HG02763 (cell line): ENCODE measurements around the gene UBA7.
A peak's percentile ranks its signal among the peaks of the same experiment; 100 is the strongest.

ENCODE experiments used
- ATAC-seq: cut with Tn5 transposase; IDR thresholded peaks from one replicate; pipeline ENCODE4 v1.9.1; 2021; ENCODE audit warnings: mild to moderate bottlenecking, moderate library complexity; ENCODE audit not compliant: unreplicated experiment

UBA7 gene

DNA sequence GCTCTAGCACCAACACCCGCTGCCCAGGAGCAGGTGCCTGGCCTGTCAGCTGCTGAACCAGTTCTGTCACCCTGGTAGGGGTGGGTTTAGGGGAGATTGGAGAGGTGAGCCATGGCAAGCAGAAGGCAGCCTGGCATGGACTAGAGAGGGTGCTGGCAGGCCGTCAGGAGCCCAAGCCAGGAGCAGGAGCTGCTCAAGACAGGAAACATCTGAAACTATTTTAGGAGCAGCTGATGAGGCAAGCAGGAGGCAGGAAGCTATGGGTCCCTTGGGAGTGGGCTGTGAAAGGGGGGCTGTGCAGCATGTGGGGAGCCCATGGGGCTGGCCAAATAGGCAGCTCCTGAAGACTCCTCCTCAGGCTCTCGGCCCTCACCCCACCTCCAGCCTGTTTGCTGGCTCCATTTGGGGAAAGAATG lies 8.4 kb downstream of the UBA7 start:
- no peak for ATAC-seq

DNA sequence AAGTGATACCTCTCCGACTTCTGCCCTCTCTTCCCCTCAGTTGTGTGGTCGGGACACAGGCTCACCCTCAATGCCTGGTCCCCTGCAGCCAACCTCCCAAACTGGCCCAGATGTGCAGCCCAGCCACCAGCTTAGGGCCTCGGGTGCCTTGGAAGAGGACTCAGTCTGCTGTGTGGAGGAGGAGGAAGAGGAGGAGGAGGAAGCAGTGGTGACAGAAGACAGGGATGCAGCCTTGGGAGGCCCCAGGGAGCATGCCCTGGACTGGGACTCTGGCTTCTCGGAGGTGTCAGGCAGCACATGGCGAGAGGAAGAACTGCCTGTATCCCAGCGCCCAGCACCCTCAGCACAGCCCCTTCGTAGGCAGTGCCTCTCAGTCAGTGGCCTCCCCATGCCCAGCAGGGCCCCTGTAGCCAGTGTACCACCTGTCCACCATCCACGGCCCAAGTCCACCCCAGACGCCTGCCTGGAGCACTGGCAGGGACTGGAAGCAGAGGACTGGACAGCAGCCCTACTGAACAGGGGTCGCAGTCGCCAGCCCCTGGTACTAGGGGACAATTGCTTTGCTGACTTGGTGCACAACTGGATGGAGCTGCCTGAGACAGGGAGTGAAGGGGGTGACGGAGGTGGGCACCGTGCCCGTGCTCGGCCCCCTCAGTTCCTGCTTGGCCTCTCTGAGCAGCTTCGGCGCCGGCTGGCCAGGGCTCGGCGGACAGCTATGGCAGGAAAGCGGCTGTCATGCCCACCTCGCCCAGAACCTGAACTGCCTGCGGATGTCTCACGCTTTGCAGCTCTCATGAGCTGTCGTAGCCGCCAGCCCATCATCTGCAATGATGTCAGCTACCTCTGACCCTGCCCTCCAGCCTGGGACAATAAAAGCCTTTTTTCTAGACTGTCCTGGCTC lies 9.4 kb downstream of the UBA7 start:
- ATAC-seq, result no peak

DNA sequence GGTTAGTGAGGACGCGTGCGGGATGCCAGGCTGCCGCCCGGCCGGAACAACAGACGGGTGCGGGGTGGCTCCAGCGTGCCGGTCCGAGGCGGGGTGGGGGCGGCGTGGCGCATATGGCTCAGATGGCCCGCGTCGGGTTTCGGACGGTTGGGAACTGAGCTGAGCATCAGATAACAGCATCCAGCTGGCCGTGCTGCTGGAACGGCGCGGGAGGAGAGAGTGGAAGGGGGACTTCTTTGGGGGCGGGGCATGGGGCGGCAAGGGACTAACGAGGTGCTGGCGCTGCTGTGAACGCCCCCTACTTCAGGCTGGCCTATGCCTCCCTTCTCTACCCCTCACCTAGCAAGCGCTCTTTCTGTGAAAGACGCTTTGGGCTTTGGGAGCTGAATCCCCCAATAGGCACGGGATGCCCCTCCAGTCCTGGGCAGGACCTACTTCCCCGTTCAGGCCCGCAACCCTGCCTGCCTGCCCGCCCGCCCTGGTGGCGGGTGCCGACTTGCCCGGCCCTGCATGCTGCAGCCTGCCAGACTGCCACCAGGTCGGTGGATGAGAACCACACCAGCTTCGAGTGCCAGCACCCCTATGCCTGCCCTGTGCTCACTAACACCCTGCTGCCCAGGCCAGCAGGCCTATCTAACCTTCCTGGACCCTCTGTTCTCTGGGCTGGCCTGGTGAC lies 10.2 kb downstream of the UBA7 start:
- ATAC-seq, result no peak

DNA sequence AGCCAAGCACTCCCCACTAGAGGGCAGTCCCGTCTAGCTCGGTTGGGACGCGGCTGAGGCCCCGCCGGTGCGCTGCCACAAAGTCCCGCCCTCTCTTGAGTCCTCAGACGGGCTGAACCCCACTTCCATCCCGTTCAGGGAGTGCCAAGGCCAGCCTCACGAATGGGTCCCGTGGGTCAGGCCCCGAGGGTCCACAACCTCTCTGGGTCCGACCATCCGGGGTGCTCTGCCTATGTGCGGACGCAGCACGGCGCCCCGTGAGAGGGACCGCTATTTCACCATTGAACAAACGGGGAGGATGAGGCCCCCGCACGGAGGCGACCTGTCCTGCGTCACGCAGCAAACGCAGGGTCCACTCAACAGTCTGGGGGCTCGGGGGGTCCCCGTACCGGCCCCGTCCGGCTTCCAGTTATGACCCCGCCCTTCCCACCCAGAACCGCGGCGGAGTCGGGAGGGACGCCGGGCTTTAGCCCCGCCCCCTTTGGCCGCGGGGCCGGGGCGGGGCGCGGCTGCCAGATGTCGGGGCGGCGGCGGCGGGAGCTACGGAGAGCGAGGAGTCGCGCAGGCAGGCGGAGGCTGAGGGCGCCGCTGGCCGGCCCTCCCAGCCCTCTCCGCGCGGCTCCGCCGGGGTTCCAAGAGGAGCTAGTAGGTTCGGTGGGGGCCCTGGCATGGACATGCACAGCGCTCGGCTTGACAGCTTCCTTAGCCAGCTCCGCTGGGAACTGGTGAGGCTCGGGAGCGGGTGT lies 10.9 kb downstream of the UBA7 start, which contains the start of gene INKA1:
Gene INKA1, plus strand, starts transcription at position 543 of the 746 bp plus-strand sequence. Its CDS starts 132 bp downstream, at position 675.
- peak; percentile 54 for ATAC-seq

DNA sequence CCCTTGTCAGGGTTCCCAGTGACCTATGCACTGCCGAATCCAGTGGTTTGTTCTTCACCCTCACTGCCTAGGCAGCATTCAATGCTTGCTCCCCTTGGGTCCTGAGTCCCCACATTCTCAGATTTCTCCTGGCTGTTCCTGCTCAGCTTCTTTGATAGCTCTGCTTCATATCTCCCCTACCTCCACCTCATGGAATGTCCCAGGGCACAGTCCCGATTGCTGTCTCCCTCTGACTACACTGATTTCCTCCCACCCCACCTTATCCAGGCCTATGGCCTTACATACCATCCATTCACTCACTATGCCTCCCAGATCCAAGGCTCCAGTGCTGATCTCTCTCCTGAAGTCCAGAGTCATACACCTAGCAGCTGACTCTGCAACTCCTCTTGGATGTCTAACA lies 12.6 kb downstream of the UBA7 start:
- ATAC-seq, result no peak

DNA sequence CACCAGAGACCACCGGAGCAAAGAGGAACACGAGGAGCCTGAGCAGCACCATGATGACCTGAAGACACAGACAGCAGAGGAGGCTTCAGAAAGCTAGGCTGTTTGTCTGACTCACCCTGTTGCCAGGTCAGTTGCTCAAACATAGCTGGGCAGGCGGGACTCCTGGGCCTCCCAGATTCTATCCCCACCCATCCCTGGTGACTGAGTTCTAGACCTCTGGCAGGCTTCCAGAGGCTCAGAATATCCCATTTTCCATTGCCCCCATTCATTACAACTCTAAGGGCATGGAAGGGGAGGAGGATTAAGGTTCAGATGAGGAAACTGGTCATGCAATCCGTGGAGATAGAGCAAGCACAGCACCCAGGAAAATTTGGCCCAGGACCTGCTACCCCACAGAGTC lies 14.0 kb downstream of the UBA7 start, which contains the start of gene CDHR4:
Gene CDHR4, minus strand, starts transcription at position 113 of the 400 bp plus-strand sequence. Its CDS starts 61 bp downstream, at position 52.
- no peak for ATAC-seq

DNA sequence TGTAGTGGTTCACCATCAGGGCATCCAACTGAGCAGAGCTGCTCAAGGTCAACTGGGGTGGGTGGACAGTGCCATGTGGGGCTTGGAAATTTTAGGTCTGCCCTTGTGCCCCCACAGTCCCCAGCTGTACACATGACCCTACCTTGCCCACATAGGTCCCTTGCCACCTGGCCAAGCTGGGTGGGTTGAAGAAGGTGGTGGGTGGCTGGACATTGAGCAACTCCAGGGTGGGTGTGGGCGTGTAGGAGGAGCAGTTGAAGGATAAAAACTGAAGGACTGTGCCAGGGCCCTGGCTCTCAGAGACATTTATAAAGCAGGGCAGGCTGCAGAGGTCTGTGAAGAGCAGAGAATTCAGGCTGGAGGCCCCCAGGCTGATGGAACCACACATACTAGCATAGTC lies 14.6 kb downstream of the UBA7 start:
- ATAC-seq, result no peak

DNA sequence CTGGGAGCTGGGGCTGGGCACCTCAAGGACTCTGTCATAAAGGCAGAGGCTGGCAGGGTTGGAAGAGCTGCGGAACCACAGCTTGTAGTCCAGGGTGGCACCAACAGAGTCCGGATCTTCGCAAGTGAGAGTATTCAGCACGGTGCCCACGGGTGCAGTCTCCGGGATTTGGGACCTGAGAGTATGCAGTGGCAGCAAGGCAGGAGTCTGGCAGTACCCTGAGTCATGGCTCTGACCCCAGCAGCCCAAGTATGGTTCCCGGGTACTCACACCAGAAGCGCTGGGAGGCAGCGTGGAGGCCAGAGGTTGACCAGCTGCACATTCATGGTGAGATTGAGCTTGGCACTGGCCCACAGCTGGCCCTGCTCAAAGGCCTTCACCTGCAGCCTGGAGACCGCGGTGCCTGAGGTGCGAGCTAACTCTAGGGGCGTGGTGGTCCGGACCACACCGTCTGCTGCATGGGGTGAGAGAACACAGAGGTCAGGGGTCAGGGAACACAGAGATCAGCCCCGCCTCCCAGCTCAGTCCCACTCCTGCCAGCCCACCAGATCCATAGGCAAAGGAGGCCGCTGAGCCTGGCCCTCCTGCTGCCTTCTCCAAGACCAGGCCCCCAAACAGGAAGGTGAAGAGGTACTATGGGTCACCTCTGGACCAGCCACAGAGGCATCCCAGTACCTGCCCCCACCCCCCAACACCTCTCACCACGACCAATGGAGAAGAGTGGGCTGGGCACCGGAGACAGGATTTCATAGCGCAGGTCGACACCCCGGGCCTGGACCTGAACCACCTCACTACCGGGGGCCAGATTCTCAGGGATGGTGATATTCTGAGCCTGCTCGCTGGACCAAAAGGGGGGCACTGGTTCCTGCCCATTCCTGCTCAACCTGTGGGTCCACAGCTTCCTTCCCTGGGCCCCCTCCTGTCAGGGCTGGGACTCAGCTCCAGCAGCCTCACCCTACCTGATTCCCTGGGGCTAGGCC lies 18.5 kb downstream of the UBA7 start:
- no peak for ATAC-seq

DNA sequence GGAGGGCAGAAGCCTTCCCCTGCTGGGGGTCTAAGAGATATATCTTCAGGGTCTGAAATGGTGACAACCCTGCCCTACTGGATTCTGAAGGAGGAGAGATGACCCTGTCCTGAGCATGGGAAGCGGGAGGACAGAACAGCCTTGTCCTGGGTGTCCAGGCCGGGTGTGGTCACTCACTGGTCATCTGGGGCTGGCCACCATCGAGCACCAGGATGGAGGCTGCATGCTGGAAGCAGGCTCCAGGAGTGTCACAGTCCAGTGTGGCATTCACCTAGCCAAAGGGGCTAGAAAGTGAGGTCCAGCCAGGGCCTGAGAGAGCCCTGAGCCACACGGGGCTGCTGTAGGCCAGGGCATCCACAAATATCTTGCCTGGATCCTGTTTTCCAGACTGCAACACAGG lies 19.3 kb downstream of the UBA7 start:
- ATAC-seq, result no peak

DNA sequence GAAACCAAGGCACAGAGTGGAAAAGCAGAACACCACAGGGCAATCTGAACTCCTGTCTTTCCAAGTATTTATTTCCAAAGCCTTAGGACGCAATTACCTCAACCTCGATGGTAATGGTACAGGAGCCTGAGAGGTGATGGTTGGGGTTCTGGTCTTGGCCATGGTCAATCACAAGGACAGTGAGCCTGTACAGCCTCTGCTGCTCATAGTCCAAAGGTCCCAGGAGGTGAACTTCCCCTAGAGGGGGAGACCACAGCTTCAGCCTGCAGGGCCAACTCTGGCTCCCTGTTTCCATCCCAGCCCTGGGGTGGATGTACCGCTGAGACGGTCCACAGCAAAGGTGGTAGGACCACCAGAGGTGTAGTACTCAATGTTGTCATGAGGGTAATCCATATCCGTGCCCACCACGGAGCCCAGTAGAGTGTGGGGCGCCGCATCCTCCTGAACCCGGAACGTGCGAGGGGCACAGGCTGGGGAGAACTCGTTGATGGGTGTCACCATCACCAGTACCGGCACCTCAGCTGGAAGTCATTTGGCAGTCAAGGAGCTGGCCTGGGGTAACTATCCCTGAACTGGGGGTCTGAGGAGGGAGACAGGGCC lies 20.2 kb downstream of the UBA7 start:
- ATAC-seq, result no peak

DNA sequence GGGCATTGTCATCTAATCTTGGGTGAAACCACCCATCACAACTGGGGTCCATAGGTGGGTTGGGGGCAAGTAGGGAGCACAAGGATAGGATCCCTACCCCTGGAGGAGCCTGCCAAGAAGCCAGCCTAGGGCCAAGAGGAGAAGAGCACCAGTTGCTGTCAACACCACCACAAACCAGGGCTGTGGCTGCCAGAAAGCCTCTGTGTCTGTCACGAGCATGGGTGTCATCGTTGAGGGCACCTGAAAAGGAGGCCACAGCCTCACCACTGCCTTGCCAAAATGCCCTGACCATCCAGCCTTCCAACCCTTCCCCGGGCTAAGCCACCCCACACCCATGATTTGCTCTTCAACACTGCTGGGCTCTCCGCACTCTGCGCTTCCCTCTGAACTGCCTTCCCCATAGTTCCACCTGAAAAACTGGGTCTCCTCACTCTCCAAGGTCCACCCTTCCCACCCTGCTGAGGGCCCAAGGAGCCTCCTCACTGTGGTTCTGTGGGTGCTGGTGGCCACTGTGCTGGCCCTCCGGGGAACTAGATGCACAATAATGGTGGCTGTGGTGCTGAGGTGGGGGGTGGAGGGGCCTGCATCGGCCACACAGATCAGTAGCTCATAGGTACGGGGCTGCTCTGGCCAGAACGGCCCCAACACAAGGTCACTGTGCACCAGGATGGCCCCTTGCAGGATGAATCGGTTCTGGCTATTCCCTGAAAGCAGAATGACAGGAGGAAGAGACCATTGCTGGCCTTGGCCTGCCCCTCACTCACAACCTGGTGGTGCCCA lies 21.2 kb downstream of the UBA7 start:
- no peak for ATAC-seq

DNA sequence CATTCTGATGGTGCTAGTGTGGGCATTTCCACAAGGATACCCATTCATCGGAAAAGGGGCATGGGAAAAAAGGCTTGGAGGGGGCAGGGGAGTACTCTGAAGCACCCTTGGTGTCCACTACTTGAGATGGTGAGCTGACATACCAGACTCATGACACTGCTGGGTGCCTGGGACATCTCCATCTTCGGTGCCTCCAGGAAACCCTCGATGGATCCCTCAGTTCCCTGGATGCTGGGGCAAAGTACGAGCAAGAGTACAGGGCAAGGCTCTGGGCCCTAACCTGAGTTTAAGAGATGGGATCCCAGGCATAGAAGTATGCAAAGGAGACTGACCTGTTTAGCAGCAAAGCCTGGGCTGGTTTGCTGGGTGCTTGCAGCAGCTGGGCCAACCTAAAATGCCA lies 22.2 kb downstream of the UBA7 start:
- no peak for ATAC-seq

DNA sequence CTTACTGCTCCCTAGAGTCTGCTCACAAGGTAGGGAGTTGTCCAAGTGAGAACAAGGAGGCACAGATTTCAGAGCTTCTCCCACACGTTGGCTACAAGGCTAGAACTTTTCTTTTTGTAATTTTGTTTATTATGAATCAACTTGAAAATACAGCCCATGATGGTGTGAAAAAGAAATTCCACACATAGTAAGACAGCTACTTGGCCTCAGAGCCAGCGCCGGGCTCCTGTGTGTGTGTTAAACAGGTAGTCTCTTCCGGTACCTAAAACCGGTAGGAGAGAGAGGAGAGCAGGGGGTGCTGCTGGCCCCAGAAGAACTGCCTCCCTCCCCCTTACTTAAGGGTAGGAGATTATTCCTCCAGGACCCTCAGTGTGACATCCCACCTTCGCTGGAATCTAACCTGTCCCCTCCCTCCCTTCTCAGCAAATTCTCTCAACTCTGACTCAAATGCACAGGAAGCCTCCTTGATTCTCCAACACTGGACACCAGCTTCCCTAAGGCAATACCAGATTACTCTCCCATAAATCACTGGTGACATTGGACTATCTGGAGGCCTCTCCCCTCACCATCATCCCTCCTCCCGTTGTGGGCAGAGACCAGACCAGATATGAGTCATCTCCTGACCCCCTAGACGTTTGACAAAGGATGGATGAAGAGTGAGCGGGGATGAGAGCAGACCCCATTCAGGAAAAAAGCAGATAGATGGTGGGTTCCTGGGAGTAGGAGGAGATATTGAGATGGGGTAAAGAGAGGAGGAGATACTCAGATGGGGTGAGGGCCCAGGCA lies 22.9 kb downstream of the UBA7 start:
- no peak for ATAC-seq

DNA sequence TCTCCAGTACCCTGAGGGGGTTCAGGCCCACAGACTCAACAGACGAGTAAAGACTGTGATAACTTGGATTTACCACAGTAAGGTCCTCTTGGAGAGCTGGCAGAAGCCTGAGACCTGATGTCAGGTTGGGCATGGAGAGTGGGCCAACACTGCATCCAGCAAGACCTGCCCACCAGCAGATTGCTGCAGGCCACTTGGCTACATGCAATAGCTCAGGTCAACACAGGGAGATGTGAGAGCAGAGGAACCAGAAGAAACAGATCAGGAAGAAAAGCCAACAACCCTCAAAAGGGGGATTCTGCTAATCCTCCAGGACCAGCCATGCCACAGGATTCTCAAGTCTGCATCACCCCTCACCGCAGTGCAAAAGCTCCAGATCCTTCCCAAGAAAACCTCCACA lies 25.7 kb downstream of the UBA7 start:
- no peak for ATAC-seq

DNA sequence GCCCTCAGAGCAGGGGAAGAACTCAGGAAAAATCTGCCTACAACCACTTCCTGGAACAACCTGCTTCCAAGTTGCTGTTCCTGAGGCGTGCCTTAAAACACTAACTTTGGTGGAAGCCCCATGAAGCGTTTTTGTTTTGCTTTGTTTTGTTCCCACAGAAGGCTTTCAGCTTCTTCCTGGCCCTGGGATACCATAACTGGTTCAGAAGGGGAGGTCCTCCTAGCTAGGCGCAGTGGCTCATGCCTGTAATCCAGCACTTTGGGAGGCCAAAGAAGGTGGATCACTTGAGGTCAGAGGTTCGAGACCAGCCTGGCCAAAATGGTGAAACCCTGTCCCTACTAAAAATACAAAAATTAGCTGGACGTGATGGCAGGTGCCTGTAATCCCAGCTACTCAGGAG lies 26.2 kb downstream of the UBA7 start:
- no peak for ATAC-seq

DNA sequence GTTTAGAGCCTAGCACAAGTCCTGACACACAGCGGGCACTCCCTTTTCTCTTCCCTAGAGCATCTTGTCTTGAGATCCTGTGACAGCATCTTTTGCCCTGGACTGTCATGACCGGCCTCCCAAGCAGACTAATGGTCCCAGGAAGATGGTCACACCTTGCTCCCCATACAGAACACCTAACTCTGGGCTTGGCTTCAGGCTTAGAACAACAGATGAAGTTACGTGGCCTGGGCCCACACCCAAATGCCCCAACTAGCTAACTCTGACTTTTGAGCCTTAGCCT lies 26.6 kb downstream of the UBA7 start:
- ATAC-seq, result no peak

DNA sequence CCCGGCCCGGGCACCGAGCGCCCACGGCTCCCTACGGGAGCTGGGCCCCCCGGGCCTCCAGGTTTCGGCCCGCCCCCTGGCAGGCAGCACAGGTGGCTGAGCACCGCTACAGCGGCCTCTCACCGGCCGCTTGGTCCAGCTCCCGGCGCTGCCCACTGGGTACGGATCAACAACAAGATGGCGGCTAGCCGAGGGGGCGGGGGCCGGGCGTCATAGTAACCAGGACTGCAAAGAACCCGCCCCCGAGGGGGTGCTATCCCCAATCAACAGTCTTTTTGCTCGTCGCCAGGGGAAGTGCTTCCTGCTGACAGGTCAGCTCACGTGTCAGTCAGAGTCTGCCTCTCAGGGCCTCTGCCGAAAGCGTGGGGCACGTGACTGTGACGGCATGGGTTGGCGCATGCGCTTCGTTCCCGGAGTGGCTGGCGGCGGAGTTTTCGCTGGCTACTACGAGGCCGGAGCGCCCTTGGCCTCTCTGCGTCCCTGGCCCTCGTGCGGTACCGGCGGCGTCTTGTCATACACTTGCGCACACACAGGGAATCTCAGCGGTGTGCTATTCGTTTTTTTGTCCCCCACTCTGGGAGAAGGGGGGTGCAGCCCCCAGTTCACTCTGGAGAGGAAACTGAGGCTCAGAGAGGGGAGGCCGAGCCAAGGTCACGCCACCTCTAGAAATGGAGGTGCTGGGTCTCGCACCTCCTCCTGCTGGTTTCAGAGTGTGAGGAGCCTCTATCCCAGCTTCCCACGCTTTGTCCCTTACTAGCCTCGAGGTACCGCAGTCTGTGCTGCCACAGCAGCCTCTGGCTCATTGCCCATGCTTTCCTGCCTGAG lies 27.2 kb downstream of the UBA7 start, which contains the start of gene IP6K1:
Gene IP6K1, minus strand, starts transcription at position 186 of the 825 bp plus-strand sequence. CDS start 38,502 bp downstream, outside the sequence.
- peak; percentile 99 for ATAC-seq
